ENCODE measurements around the gene ZNF699.
"Not testable (repeated sequence)": the region's sequence is repeated elsewhere in the genome, so short reads cannot be mapped to it uniquely, and the experiment has no call there.

The ZNF699 gene

GRCh38 chr19:9309139-9309973 lies at the start of gene ZNF699:
TSS of gene ZNF699 (minus strand) at chr19:9309838. CDS start at chr19:9305119, 4,719 bp downstream.
- peak; percentile 100 for DNase-seq

GRCh38 chr19:9354651-9355050 lies 45.0 kb upstream of the ZNF699 start:
- no peak for DNase-seq

GRCh38 chr19:9353011-9353410 lies 43.4 kb upstream of the ZNF699 start:
- no peak for DNase-seq

GRCh38 chr19:9352505-9352904 lies 42.9 kb upstream of the ZNF699 start:
- no peak for DNase-seq

GRCh38 chr19:9348671-9349070 lies 39.0 kb upstream of the ZNF699 start:
- DNase-seq, result no peak

- no peak for DNase-seq
Observed at GRCh38 chr19:9348253-9348652, 38.6 kb upstream of the ZNF699 start.

- DNase-seq, result no peak
Observed at GRCh38 chr19:9345005-9345404, 35.4 kb upstream of the ZNF699 start.

GRCh38 chr19:9342610-9343304 lies 33.1 kb upstream of the ZNF699 start:
- no peak for DNase-seq

- DNase-seq, result no peak
Observed at GRCh38 chr19:9329999-9330398, 20.4 kb upstream of the ZNF699 start.

GRCh38 chr19:9324584-9324962 lies 14.9 kb upstream of the ZNF699 start:
- DNase-seq, result no peak

GRCh38 chr19:9323919-9324583 lies 14.4 kb upstream of the ZNF699 start, which contains the start of gene ZNF559:
TSS of gene ZNF559 (plus strand) at chr19:9324179. CDS start at chr19:9338550, 14,371 bp downstream.
- peak; percentile 100 for DNase-seq

- DNase-seq, result peak; percentile 99
Observed at GRCh38 chr19:9323557-9323918, 13.9 kb upstream of the ZNF699 start.

GRCh38 chr19:9322201-9322600 lies 12.6 kb upstream of the ZNF699 start:
- not testable (repeated sequence) for DNase-seq

- DNase-seq, result not testable (repeated sequence)
Observed at GRCh38 chr19:9321756-9322155, 12.1 kb upstream of the ZNF699 start.

- no peak for DNase-seq
Observed at GRCh38 chr19:9321338-9321737, 11.7 kb upstream of the ZNF699 start.

GRCh38 chr19:9313756-9314155 lies 4.1 kb upstream of the ZNF699 start:
- no peak for DNase-seq

- peak; percentile 100 for DNase-seq
Observed at GRCh38 chr19:9309974-9310446, 372 bp upstream of the ZNF699 start.

- peak; percentile 30 for DNase-seq
Observed at GRCh38 chr19:9308091-9308770, 1.4 kb downstream of the ZNF699 start.

- DNase-seq, result no peak
Observed at GRCh38 chr19:9306443-9306842, 3.2 kb downstream of the ZNF699 start.

- no peak for DNase-seq
Observed at GRCh38 chr19:9296336-9296735, 13.3 kb downstream of the ZNF699 start.

GRCh38 chr19:9295411-9295849 lies 14.2 kb downstream of the ZNF699 start:
- DNase-seq, result no peak

GRCh38 chr19:9289231-9289884 lies 20.3 kb downstream of the ZNF699 start:
- no peak for DNase-seq
